ENCODE data around the gene CUL2.

DNA sequence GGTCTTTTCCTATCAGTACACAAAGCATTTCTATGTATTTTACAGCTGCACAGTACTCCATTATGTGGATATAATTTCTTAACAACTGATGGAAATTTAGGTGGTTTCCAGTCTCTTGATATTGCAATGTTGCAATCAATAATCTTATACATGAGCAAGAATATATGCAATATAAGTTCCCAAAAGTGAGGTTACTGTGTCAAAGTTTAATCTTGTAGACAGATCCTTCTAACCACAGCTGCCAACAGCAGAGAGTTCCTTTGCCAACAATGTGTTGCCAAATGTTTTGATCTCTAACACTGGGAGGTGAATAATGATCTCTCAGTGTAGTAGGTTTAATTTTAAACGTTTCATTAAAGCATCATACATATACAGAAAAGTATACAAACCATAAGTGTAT, 54.5 kb downstream of the CUL2 start:
- TF ChIP-seq, protein P1, sequence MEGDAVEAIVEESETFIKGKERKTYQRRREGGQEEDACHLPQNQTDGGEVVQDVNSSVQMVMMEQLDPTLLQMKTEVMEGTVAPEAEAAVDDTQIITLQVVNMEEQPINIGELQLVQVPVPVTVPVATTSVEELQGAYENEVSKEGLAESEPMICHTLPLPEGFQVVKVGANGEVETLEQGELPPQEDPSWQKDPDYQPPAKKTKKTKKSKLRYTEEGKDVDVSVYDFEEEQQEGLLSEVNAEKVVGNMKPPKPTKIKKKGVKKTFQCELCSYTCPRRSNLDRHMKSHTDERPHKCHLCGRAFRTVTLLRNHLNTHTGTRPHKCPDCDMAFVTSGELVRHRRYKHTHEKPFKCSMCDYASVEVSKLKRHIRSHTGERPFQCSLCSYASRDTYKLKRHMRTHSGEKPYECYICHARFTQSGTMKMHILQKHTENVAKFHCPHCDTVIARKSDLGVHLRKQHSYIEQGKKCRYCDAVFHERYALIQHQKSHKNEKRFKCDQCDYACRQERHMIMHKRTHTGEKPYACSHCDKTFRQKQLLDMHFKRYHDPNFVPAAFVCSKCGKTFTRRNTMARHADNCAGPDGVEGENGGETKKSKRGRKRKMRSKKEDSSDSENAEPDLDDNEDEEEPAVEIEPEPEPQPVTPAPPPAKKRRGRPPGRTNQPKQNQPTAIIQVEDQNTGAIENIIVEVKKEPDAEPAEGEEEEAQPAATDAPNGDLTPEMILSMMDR (conservative IDR thresholded peaks at IDR 0.05; ENCODE audit: low read depth in 2 of 2), result no peak
- TF ChIP-seq POLR2AphosphoS5 (IDR thresholded peaks at IDR 0.05; ENCODE audit: low read depth) (no peak), REST (IDR thresholded peaks at IDR 0.05; ENCODE audit: unreplicated experiment) (no peak), ZNF331 (CRISPR knock-in tag; IDR thresholded peaks at IDR 0.05; ENCODE audit: low read depth) (no peak), EZH2phosphoT487 (IDR thresholded peaks at IDR 0.05; ENCODE audit: unreplicated experiment) (no peak), JUNB (IDR thresholded peaks at IDR 0.05; ENCODE audit: unreplicated experiment) (no peak), EZH2 (IDR thresholded peaks at IDR 0.05; ENCODE audit: low read depth, unreplicated experiment) (no peak), CREB1 (CRISPR knock-in tag; IDR thresholded peaks at IDR 0.05; ENCODE audit: low read depth) (no peak)
- TF ChIP-seq, protein P2, sequence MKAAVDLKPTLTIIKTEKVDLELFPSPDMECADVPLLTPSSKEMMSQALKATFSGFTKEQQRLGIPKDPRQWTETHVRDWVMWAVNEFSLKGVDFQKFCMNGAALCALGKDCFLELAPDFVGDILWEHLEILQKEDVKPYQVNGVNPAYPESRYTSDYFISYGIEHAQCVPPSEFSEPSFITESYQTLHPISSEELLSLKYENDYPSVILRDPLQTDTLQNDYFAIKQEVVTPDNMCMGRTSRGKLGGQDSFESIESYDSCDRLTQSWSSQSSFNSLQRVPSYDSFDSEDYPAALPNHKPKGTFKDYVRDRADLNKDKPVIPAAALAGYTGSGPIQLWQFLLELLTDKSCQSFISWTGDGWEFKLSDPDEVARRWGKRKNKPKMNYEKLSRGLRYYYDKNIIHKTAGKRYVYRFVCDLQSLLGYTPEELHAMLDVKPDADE (IDR thresholded peaks at IDR 0.05), result no peak

All from GM23338 (cell line).